Measurements from ENCODE around the gene PGAP1.

DNA sequence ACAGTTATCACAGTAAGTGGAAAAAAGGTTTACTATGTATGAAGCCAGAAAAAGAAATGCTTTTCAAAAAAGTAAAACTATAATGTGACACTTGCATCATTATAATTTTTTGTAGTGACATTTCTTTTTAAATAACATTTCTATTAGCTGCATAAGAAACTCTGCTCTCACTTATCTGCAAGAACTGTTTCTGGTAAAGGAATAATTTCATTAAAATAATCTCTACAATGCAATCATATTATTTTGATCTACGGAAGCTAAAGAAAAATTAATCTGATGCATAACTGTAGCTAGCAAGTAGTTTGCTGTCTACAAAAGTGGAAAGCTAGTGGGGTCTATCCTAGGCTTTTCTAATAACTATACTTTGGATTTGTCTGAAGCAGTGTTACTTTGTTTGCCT lies 50.1 kb downstream of the PGAP1 start:
- TF ChIP-seq EZH2 (IDR thresholded peaks at IDR 0.05; ENCODE audit: insufficient read depth, poor library complexity, severe bottlenecking) (no peak), EZH2phosphoT487 (IDR thresholded peaks at IDR 0.05; ENCODE audit: insufficient read depth, low read depth) (no peak)
